Measurements from ENCODE around the gene LACC1. TPM values are rescaled to one million over a fixed set of nuclear protein-coding genes. Genes with fewer than 3 reads are reported as not detected.

LACC1 gene
- total RNA-seq, 4 donors from 2014 or later, result 0.71 to 4.5 (median 1.7) TPM

GRCh38 chr13:43939086-43939485 is 59.4 kb downstream of the LACC1 start:
- no peak for ATAC-seq
- intact Hi-C loops (cut with DNase I; ENCODE audit: low total_unique reads), result no loop called here
- H3K27me3 ChIP-seq, result no peaks in the 10 kb centered on the region

GRCh38 chr13:43942286-43942685 is 62.6 kb downstream of the LACC1 start:
- peaks cover 0 to 7% of the 10 kb centered on the region in 2 donors for H3K4me1 ChIP-seq
- H3K36me3 ChIP-seq, result no peaks in the 10 kb centered on the region
- no peak overlapping the region for H3K27ac ChIP-seq
- DNase-seq (no peak), ATAC-seq (no peak)
- H3K27me3 ChIP-seq, result no peaks in the 10 kb centered on the region
- intact Hi-C loops (cut with DNase I; ENCODE audit: low total_unique reads), result no loop called here
- in situ Hi-C loops (cut with MboI; ENCODE audit: low sequenced_read_pairs in 4 of 4), result no loop called here
- no peaks in the 10 kb centered on the region for H3K9me3 ChIP-seq
- no peak overlapping the region for H3K4me3 ChIP-seq
- TF ChIP-seq CTCF (IDR thresholded peaks at IDR 0.05 in 4 of 5, conservative IDR thresholded peaks at IDR 0.05 in 1 of 5) (no peak), POLR2A (IDR thresholded peaks at IDR 0.05) (no peak)

More at GRCh38 chr13:43939086-43939485, 59.4 kb downstream of the LACC1 start:
- in situ Hi-C loops (cut with MboI; ENCODE audit: low sequenced_read_pairs in 4 of 4), result no loop called here
- no peak for DNase-seq
- no peak overlapping the region for H3K4me3 ChIP-seq
- H3K36me3 ChIP-seq, result no peaks in the 10 kb centered on the region
- no peaks in the 10 kb centered on the region for H3K9me3 ChIP-seq
- H3K4me1 ChIP-seq, result peaks cover 0 to 12% of the 10 kb centered on the region in 2 donors
- no peak for TF ChIP-seq POLR2A (IDR thresholded peaks at IDR 0.05)
- TF ChIP-seq CTCF (IDR thresholded peaks at IDR 0.05 in 4 of 5, conservative IDR thresholded peaks at IDR 0.05 in 1 of 5), result no peak
- H3K27ac ChIP-seq, result no peak overlapping the region

Other genes with a start within 250 kb of the LACC1 start
- gene ENOX1, start 92.9 kb upstream of the LACC1 start, total RNA-seq, result 1 to 10 TPM in 3 of 4 donors, under 1 TPM in 1; 0.46 to 3.5 (median 1.8) TPM
- gene CCDC122, start 164 bp upstream of the LACC1 start, total RNA-seq, result 1 to 10 TPM in 2 of 4 donors, under 1 TPM in 1, not detected in 1; 0.16 to 1.7 (median 1.1) TPM